ENCODE results near the gene ADAMTS17. TPM values are rescaled to one million over a fixed set of nuclear protein-coding genes. Genes with fewer than 3 reads are reported as not detected.

Gene ADAMTS17, protein sequence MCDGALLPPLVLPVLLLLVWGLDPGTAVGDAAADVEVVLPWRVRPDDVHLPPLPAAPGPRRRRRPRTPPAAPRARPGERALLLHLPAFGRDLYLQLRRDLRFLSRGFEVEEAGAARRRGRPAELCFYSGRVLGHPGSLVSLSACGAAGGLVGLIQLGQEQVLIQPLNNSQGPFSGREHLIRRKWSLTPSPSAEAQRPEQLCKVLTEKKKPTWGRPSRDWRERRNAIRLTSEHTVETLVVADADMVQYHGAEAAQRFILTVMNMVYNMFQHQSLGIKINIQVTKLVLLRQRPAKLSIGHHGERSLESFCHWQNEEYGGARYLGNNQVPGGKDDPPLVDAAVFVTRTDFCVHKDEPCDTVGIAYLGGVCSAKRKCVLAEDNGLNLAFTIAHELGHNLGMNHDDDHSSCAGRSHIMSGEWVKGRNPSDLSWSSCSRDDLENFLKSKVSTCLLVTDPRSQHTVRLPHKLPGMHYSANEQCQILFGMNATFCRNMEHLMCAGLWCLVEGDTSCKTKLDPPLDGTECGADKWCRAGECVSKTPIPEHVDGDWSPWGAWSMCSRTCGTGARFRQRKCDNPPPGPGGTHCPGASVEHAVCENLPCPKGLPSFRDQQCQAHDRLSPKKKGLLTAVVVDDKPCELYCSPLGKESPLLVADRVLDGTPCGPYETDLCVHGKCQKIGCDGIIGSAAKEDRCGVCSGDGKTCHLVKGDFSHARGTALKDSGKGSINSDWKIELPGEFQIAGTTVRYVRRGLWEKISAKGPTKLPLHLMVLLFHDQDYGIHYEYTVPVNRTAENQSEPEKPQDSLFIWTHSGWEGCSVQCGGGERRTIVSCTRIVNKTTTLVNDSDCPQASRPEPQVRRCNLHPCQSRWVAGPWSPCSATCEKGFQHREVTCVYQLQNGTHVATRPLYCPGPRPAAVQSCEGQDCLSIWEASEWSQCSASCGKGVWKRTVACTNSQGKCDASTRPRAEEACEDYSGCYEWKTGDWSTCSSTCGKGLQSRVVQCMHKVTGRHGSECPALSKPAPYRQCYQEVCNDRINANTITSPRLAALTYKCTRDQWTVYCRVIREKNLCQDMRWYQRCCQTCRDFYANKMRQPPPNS
- 10 to 100 TPM in 1 of 2 experiments, 1 to 10 TPM in 1; 8.9 to 11.4 TPM for total RNA-seq

DNA sequence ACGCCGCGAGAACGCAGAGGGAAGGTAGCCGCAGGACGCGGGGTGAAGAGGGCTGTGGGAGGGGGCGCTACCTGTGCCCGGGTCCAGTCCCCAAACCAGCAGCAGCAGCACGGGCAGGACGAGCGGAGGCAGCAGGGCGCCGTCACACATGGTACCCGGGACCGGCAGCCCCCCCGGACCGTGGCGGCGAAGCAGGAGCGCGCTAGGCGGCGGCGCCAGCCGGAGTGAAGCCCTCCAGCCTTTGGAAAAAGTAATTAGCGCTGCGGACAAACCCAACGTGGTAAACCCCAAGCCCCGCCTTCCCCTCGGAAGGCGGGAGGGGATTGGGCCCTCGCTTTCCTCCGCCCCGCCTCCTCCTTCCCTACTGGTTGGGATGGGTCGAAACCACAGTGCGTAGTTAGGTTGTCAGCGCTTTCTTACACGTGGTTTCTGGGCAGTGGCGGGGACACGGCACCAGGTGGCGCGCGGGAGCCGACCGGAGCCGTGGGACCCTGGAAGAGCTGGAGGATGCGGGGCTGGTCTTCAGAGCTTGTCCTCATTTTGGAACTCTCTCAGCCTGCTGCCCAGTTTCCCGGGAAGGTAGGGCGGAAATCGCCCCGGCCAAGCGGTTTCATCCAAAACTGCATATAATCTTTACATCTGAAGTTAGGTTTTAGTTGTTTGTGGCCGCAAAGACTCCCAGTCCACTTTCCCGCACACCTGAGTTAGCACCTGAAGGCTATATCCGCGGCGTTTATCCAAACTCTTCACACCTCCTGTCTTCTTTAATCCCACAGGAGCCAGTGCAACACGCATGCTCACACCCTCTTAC lies at the start of gene ADAMTS17:
ADAMTS17 (minus strand) TSS at position 226 of the 811 bp plus-strand sequence; CDS start at position 150, 76 bp downstream.

Other genes starting within 250 kb of the ADAMTS17 start
- under 1 TPM; 0.75 to 0.91 TPM for gene CERS3, start 187.0 kb upstream of the ADAMTS17 start, total RNA-seq